Upper lobe of left lung (tissue), 6 donors: ENCODE results near the gene PRAME. TPM values are rescaled to one million over a fixed set of nuclear protein-coding genes. Genes with fewer than 3 reads are reported as not detected.
"Not testable (repeated sequence)": the region's sequence is repeated elsewhere in the genome, so short reads cannot be mapped to it uniquely, and the experiment has no call there.

Experiments
- ATAC-seq, 2 donors: fragments of 200-7000 bp; cut with Tn5 transposase; one replicate each; pipeline ENCODE4 v1.9.1; 2022; ENCODE audit warnings: mild to moderate bottlenecking in 2 of 2, moderate library complexity in 2 of 2; ENCODE audit not compliant: low FRiP score in 2 of 2
- DNase-seq, 2 donors: peaks; one replicate each; pipeline ENCODE4 v3.0.0-alpha.2; 2019 to 2020
- H3K27ac ChIP-seq, 4 donors: fragments of 200-600 bp; sonication (generic); one replicate each; pipeline ENCODE4 v1.5.1; 2016 to 2019
- H3K27me3 ChIP-seq, 4 donors: fragments of 200-600 bp; sonication (generic); one replicate each; pipeline ENCODE4 v1.5.1; 2017 to 2019
- H3K36me3 ChIP-seq, 4 donors: fragments of 200-600 bp; sonication (generic); one replicate each; pipeline ENCODE4 v1.5.1; 2016 to 2019
- H3K4me1 ChIP-seq, 4 donors: fragments of 200-600 bp; sonication (generic); one replicate each; pipeline ENCODE4 v1.5.1; 2018 to 2019
- H3K4me3 ChIP-seq, 4 donors: fragments of 200-600 bp; sonication (generic); one replicate each; pipeline ENCODE4 v1.5.1; 2017 to 2019; ENCODE audit warnings: mild to moderate bottlenecking in 2 of 4, moderate library complexity in 1 of 4
- H3K9me3 ChIP-seq, 4 donors: fragments of 200-600 bp; sonication (generic); one replicate each; pipeline ENCODE4 v1.5.1; 2018 to 2019
- EP300 ChIP-seq, 4 donors: sonication (generic); formaldehyde crosslinking; IDR thresholded peaks; one replicate each; pipeline ENCODE4 v1.5.1; 2017; ENCODE audit warnings: antibody characterized with exemption in 4 of 4, control low read depth in 2 of 4
- POLR2A ChIP-seq, 4 donors: fragments of 450-650 bp; IDR thresholded peaks; one replicate each; pipeline ENCODE4 v1.5.1; 2016 to 2017; ENCODE audit warnings: antibody characterized with exemption in 4 of 4, mild to moderate bottlenecking in 2 of 4
- POLR2AphosphoS5 ChIP-seq, 2 donors: sonication (generic); formaldehyde crosslinking; IDR thresholded peaks; one replicate each; pipeline ENCODE4 v1.5.1; 2017; ENCODE audit warnings: antibody characterized with exemption in 2 of 2
- WGBS, 2 donors: methylation state at CpG; one replicate each; pipeline ENCODE4 v1.1.5; 2017 to 2018; 5-methylcytosine and 5-hydroxymethylcytosine counted together
- total RNA-seq, 6 donors: library from RNA; depleted of rRNA in 4 of 6; stranded (reverse); fragments of >200 nt in 4 of 6; gene quantifications; one replicate each; pipeline versions ENCODE4 v1.1.0 to v1.2.1, GENCODE V29; 2016 to 2021
- TF ChIP-seq, protein P1 (sequence below), 6 experiments: fragments of 450-650 bp in 4 of 6; fragments of 200-600 bp in 2 of 6; sonication (generic) in 2 of 6; IDR thresholded peaks; one replicate each; pipeline ENCODE4 v1.5.1; 2016 to 2019; ENCODE audit warnings: antibody characterized with exemption in 6 of 6
- donor health status: DM: no; HTN: no; CAD: no; lungs with moderate emphysema.
- donor health status: DM: no; HTN: yes; CAD: no; lungs with severe emphysema.

PRAME gene
- total RNA-seq, 6 donors from 2014 or later, result 1.3 to 3.5 TPM; not detected in 4

DNA sequence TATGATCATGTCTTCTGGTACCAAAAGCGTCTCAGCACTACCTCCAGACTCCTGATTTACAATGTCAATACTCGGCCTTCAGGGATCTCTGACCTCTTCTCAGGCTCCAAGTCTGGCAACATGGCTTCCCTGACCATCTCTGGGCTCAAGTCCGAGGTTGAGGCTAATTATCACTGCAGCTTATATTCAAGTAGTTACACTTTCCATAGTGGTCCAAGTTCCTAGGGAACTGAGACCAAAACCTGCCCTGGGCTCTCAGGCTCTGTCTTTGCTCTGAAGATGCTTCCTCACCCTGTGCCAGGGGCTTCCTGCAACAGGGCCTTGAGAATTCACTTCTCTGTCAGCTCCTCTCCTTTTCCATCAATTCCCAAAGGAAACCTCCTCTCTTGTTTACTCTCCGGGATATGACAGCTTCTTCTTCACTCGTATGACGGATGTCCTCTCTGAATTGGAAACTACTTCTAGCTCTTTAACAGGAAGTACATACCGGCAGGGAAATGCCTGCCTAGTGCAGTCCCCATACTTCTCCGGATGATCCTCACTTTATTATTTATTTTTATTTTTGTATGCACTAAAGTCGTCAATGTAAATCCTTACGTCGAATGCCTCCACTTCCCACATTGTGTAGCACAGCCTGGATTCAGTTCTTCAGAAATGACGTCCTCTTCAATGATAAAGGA lies 29.6 kb upstream of the PRAME start:
- no peaks in the 10 kb centered on the region for H3K9me3 ChIP-seq
- TF ChIP-seq POLR2AphosphoS5 (IDR thresholded peaks at IDR 0.05), result no peak
- TF ChIP-seq EP300 (IDR thresholded peaks at IDR 0.05), result no peak
- TF ChIP-seq, protein P1, sequence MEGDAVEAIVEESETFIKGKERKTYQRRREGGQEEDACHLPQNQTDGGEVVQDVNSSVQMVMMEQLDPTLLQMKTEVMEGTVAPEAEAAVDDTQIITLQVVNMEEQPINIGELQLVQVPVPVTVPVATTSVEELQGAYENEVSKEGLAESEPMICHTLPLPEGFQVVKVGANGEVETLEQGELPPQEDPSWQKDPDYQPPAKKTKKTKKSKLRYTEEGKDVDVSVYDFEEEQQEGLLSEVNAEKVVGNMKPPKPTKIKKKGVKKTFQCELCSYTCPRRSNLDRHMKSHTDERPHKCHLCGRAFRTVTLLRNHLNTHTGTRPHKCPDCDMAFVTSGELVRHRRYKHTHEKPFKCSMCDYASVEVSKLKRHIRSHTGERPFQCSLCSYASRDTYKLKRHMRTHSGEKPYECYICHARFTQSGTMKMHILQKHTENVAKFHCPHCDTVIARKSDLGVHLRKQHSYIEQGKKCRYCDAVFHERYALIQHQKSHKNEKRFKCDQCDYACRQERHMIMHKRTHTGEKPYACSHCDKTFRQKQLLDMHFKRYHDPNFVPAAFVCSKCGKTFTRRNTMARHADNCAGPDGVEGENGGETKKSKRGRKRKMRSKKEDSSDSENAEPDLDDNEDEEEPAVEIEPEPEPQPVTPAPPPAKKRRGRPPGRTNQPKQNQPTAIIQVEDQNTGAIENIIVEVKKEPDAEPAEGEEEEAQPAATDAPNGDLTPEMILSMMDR (IDR thresholded peaks at IDR 0.05), result no peak
- no peak for TF ChIP-seq POLR2A (IDR thresholded peaks at IDR 0.05)
- ATAC-seq (no peak), DNase-seq (no peak)
- 47 to 65% methylated on average over 10 to 12 of the region's 12 CpGs for WGBS, 2 donors
- H3K4me1 ChIP-seq, result no peaks in the 10 kb centered on the region
- H3K27ac ChIP-seq, result no peak overlapping the region
- H3K36me3 ChIP-seq, result no peaks in the 10 kb centered on the region
- no peak overlapping the region for H3K4me3 ChIP-seq
- H3K27me3 ChIP-seq, result no peaks in the 10 kb centered on the region

DNA sequence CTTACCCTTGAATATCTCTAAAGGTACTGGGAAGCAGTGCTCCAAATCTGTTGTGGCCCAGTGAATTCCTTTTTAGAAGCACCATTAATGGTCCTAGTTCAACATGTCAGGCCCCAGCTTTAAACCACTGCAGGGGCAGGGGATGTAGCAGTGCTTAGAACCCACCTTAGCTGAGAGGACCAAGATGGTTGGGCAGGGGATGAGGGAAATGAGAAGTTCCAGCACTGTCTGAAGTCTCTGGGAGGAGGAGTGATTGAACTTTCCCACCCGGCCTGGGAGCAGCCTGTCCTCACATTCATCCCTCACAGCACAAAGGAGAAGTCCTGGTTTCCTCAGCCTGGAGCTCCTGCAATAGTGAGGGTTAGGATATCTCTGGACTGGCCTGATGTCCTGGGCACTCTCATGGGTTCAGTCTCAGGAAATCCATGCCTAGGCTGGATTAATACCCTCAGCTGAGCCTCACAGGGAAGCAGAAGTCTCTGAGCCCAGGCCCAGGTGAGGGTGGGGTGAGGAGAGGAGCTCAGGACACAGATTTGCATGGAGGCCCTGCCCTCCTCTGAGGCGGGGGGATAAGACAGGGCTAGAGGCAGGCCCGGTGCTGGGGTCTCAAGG lies 28.6 kb upstream of the PRAME start:
- no peak for DNase-seq
- H3K4me1 ChIP-seq, result no peaks in the 10 kb centered on the region
- TF ChIP-seq POLR2A (IDR thresholded peaks at IDR 0.05), result no peak
- TF ChIP-seq, protein P1 (IDR thresholded peaks at IDR 0.05), result no peak
- TF ChIP-seq POLR2AphosphoS5 (IDR thresholded peaks at IDR 0.05), result no peak
- TF ChIP-seq EP300 (IDR thresholded peaks at IDR 0.05), result no peak
- 70 to 74% methylated on average over 2 to 3 of the region's 3 CpGs for WGBS, 2 donors
- H3K27me3 ChIP-seq, result no peaks in the 10 kb centered on the region
- H3K27ac ChIP-seq, result no peak overlapping the region
- ATAC-seq, result no peak
- no peak overlapping the region for H3K4me3 ChIP-seq
- no peaks in the 10 kb centered on the region for H3K9me3 ChIP-seq
- no peaks in the 10 kb centered on the region for H3K36me3 ChIP-seq

- H3K36me3 ChIP-seq, result no peaks in the 10 kb centered on the region
- ATAC-seq, result no peak
- H3K9me3 ChIP-seq, result no peaks in the 10 kb centered on the region
- no peaks in the 10 kb centered on the region for H3K4me1 ChIP-seq
- no peaks in the 10 kb centered on the region for H3K27me3 ChIP-seq
- no peak overlapping the region for H3K4me3 ChIP-seq
- DNase-seq, result no peak
- no peak for TF ChIP-seq POLR2A (IDR thresholded peaks at IDR 0.05)
- TF ChIP-seq, protein P1 (IDR thresholded peaks at IDR 0.05), result no peak
- no peak for TF ChIP-seq EP300 (IDR thresholded peaks at IDR 0.05)
- no peak for TF ChIP-seq POLR2AphosphoS5 (IDR thresholded peaks at IDR 0.05)
- WGBS, 2 donors, result 71 to 87% methylated on average over 3 of the region's 3 CpGs
- H3K27ac ChIP-seq, result no peak overlapping the region
Measured at GRCh38 chr22:22584722-22585121, 25.7 kb upstream of the PRAME start.

DNA sequence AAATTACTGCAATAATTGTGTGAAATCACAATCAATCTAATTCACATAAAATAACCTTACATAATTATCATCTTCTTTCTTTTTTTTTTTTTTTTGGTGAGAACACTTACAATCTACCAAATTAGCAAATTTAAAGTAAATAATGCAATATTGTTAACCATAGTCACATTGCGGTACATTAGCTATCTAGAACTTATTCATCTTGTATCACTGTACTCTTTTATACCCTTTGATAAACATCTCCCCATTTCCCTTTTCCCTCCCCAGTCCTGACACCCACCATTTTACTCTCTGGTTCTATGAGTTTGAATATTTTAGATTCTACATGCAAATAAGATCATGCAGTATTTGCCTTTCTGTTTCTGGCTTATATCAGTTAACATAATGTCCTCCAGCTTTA lies 24.0 kb upstream of the PRAME start:
- 90 to 98% methylated on average over 1 of the region's 1 CpG for WGBS, 2 donors

DNA sequence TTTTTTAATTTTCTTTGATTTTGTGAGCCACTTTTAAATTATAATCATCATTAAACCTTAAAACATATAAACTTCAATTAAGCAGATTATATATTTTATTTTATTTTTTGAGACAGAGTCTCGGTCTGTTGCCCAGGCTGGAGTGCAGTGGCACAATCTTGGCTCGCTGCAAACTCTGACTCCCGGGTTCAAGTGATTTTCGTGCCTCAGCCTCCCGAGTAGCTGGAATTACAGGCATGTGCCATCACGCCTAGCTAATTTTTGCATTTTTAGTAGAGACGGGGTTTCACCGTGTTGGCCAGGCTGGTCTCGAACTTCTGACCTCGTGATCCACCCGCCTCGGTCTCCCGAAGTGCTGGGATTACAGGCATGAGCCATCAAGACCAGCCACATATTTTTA lies 22.5 kb upstream of the PRAME start:
- 86 to 91% methylated on average over 13 of the region's 13 CpGs for WGBS, 2 donors
- DNase-seq, ATAC-seq, H3K4me1 ChIP-seq, H3K27ac ChIP-seq, H3K36me3 ChIP-seq, H3K9me3 ChIP-seq, H3K4me3 ChIP-seq, H3K27me3 ChIP-seq: not testable (repeated sequence)

More for the DNA sequence above, 24.0 kb upstream of the PRAME start:
- no peak overlapping the region for H3K27ac ChIP-seq
- TF ChIP-seq POLR2A (IDR thresholded peaks at IDR 0.05) (no peak), EP300 (IDR thresholded peaks at IDR 0.05) (no peak), POLR2AphosphoS5 (IDR thresholded peaks at IDR 0.05) (no peak)
- TF ChIP-seq, protein P1 (IDR thresholded peaks at IDR 0.05), result no peak
- no peaks in the 10 kb centered on the region for H3K4me1 ChIP-seq
- H3K9me3 ChIP-seq, result no peaks in the 10 kb centered on the region
- H3K27me3 ChIP-seq, result no peaks in the 10 kb centered on the region
- no peak for DNase-seq
- H3K4me3 ChIP-seq, result no peak overlapping the region
- H3K36me3 ChIP-seq, result no peaks in the 10 kb centered on the region
- no peak for ATAC-seq
